ENCODE results near the gene RFWD3.

The RFWD3 gene

DNA sequence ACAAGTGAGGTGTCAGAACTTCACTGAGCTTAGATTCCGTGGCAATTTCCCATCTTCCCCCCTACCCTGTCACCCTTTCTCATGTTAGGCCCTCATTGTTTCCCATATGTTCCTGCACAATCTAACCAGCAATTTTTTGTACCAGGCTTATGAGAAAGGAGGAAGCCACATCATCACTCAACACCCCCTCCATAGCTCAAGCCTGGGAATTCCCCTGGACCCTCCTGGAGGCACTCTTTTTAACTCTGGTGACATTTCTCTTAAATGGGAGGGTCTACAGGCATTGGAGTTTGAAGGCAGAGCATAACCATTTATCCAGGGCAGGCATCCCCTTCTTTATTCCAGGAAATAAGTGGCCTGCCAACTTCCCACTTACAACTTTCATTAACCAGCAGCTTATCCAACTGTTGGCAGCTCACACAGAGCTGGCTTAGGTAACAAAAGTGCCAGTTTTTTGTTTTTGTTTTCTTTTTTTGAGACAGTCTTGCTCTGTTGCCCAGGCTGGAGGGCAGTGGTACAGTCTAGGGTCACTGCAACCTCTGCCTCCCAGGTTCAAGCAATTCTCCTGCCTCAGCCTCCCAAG, 49.4 kb downstream of the RFWD3 start:
- no peak for DNase-seq (ENCODE audit: low read depth in 2 of 2)

DNA sequence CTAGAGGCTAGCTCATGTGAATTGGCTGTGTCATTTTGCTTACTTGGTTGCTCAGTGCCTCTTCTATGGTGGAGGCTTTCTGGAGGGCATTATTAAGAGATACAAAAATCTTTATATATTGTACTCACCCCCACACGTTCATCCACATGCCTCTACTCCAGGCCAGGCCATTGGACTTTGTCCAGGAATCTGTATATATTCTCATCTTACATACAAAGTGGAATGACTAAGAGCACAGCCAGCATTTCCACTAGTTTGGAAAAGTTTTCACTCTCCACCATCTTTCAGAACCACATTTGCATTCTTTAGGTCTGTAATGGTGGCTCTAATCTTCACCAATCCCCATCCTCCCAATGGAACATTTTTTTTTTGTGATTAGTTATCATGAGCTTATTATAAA, 55.0 kb downstream of the RFWD3 start:
- DNase-seq (ENCODE audit: low read depth in 2 of 2), result no peak

DNA sequence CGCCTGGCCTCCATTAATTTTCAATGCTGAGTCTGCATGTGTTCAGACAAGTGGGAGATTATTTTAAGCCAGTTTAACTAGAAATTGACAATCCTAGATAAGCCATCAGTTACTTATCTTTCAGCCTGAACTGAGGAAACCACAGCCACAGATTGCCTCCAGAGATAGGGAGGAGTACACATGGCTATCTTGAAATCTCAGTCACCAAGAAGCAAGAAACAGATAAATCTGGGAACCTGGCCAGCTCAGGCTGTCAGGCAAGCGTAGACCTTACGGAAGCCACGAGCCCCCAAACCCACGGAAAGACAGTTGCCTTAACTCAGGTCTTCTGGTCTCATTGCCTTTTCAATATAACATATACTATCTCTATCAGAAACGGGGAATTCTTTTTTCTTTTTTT, 57.7 kb downstream of the RFWD3 start:
- DNase-seq (ENCODE audit: low read depth in 2 of 2), result no peak

DNA sequence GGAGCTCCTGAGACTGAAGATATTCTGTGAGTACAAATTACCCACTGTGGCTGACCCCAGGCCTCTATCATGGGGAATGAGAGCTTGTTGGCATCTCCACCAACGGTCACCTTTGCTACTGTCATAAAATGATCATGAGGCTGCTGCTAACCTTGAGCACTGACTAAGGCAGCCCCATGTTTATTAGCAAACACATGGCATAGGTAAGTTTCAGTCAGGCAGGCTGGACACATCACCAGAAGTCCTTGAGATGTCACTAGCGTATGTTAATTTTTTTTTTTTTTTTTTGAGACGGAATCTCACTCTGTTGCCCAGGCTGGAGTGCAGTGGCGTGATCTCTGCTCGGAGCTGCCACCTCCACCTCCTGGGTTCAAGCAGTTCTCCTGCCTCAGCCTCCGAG, 58.3 kb downstream of the RFWD3 start:
- DNase-seq (ENCODE audit: low read depth in 2 of 2), result no peak

DNA sequence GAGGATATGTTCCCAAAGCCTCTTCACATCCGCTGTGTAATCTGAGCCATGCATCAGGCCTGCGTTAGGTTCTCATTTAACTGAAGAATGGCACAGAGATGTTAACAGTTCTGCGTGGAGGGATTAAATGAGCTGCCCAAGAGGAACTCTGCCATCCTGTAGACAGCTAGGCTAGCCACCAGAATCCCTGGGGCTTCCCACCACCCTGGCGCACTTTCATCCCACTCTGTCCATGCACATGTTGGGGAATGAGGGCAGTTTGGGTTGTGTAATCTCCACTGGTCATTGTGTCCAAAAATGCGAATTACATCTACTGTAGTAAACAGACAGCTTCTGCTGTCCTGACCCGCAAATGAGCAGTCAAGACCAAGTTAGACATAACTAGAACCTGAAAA, 58.7 kb downstream of the RFWD3 start:
- no peak for DNase-seq (ENCODE audit: low read depth in 2 of 2)

DNA sequence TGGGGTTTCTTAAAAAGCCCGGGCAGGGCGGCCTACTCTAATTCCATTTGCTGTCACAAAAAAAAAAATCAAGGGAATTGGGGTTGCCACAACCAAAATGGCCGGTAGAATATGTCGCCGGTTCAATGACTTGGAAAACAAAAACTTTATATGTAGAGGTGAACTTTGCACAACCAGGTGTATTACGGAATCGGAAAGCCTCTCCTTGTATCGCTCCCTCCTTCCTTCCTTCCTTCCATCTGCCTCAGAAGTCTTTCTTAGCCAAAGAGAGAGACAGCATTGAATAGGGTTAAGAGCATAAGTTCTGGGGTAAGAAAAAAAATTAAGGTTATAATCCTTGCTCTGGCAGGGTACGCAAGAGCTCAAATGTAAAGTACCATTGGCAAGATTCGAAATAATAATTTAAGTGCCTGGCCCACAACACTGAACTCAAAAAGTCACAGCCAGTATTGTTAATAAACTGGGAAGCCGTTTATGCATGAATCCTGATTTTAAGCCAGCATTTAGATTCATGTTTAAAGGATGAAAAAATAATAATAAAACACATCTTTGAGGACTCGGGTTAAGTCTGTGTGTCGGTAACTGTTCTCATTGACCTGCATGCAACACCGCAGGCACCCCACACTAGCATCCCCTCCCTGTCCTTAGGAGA, 59.2 kb downstream of the RFWD3 start:
- DNase-seq (ENCODE audit: low read depth in 2 of 2), result no peak

DNA sequence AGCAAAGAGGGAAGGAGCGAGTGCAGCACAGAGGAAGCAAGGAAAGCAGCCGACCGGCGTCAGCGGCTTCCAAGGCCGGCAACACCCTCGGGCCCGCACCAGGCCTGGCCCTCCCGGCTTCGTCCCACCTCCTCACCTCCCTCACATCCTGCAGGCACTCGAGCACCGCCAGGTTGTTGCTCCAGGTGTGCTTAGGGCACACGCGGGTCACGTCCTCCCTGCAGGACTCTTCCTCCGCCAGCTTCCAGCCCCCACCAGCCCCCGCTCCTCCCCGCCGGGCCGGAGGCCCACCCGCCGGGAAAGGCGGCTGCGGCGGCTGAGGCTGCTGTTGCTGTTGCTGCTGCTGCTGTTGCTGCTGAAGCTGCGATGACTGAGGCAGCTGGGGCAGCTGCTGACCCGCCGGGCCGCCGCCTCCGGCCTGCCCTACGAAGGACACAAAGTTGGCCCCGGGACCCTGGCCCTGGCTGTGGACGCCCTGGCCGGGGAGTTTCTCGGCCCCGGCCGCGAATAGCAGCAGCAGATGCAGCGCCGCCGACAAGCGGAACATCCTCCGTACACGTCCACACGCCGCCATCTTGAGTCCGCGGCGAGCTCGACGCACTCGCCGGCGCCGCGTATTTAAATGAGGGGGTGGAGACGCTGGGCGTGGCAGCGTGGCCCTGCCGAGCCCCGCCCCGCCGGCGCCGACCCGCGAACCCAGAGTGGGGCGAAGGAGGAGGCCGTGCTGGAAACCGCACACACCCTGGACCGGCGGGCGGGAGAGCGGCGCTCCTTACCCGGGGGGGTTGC, 60.0 kb downstream of the RFWD3 start, which contains the start of gene GLG1:
TSS of gene GLG1 (minus strand) at position 594 of the 789 bp plus-strand sequence. CDS start at position 574, 20 bp downstream.
- peak; percentile 79 to 85 for DNase-seq (ENCODE audit: low read depth in 2 of 2)

DNA sequence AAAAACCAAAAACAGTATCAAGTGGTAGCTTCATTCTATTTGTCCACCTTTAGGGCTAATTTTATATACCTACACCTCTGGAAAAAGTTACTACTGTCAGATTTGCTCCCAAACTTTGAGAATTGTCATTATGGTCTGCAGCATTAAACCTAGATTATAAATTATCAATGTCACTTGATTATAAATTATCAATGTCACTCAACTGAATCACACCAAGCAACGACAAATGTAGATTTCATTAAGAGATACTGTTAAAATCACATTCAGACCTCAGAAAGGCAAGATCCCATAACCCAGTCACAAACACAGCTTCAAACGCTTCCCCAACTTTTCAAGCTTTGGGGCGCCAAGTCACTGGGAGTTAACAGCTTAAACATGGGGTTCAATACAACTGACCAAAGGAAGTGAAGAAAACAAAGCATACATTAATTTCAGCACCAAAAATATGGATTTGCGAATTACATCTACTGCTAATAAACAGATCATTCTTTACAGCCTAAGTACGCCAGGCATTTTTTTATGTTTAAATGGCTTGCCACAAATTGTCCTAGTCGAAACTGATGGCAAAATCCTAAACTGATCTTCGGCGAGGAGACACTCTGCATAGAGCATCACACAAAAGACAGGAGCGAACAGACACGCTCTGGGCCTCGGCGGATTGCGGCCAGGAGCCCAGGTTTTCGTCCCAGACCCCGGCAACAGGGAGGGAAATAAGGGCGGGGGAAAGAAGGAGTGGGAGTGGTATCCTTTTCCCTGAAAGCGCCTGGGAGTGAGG, 60.7 kb downstream of the RFWD3 start:
- no peak for DNase-seq (ENCODE audit: low read depth in 2 of 2)

DNA sequence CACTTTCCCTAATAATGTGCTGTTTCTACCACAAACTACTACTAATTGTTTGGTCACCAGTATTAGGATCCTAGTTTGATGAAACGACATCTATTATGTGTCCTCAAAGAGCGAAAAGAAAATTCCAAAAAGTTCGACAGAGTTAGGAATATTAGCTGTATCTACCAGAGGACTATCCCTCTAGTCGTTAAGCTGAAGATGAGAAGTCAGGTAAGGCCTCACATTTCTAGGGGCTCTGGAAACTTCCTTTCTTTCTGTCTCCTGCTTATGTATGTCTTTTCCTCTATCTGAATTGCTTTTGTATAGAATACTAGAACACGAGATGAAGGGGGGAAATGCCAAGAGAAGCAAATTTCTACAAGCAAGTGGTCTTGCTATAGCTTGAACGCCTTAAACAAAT, 61.3 kb downstream of the RFWD3 start:
- DNase-seq (ENCODE audit: low read depth in 2 of 2), result no peak

DNA sequence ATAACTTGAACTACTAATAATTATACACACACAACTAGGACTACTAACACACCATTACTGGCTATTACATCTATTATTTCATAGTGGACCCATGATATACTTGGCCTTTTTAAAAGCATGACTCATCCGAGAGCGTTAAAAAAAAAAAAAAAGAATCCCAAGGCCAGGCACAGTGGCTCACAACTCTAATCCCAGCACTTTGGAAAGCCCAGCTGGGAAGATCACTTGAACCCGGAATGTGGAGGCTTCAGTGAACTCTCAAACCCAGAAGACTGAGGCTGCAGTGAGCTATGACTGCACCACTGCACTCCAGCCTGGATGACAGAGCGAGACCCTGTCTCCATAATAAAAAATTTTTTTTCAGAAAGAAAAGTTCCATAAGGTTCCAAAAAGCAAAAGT, 62.8 kb downstream of the RFWD3 start:
- DNase-seq (ENCODE audit: low read depth in 2 of 2), result no peak

DNA sequence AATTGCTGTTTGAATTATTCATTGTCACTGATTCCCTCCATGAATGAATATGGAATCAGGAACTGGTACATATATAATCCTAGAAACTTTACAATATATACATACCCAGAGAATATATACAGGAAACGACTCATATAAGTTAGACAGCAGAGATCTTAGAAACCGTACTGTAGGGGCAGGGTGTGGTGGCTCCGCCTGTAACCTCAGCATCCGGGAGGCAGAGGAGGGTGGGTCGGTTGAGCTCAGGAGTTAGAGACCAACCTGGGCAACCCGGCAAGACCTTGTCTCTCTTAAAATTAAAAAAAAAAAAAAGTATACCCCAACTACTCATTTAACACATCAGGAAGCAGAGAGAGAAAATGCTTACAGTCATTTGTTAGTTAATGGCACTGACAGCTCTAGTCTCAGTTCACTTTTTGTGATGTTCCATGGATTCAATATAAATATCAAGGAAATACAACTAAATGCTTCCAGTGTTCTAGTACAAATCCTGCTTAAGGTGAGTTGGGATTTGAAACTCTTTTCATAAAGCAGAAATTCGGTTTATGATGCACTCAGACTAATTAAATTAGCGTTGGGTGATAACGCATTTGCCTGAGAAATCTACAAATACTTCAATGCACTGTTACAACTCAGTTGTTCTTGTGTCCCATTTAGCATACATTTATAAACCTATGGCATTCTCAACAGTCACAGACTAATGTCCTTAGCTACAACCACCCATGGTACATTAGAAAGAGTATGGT, 65.4 kb downstream of the RFWD3 start:
- peak in 1 of 2 experiments; percentile 28 for DNase-seq (ENCODE audit: low read depth in 2 of 2)

DNA sequence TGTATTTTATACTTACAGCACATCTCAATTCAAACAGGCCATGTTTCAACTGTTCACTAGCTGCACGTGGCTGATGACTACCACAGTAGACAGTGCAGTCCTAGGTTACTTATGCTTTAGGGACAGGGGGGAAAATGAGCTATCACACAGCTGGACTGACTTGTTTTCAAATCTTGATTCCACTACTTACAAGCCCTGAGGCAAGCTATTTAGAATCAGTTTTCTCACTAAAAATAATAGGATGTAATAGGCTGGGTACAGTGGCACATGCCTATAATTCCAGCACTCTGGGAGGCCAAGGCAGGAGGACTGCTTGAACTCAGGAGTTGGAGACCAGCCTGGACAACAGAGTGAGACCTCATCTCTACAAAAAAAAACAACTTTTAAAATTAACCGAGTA, 70.1 kb downstream of the RFWD3 start:
- DNase-seq (ENCODE audit: low read depth in 2 of 2), result no peak

DNA sequence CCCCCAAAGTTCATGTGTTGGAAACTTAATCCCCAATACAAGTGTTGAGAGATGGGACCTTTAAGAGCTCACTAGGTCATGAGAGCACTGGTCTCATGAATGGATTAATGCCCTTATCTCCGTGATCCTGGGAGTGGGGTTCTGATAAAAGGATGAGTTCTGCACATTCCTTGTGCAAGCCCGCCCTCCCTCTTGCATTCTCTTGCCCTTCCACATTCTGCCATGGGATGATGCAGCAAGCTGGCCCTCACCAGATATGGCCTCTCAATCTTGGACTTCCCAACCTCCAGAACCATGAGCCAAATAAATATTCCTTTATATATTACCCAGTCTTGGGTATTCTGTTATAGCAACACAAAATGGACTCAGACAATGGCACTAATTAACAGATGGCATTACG, 73.8 kb downstream of the RFWD3 start:
- no peak for DNase-seq (ENCODE audit: low read depth in 2 of 2)

DNA sequence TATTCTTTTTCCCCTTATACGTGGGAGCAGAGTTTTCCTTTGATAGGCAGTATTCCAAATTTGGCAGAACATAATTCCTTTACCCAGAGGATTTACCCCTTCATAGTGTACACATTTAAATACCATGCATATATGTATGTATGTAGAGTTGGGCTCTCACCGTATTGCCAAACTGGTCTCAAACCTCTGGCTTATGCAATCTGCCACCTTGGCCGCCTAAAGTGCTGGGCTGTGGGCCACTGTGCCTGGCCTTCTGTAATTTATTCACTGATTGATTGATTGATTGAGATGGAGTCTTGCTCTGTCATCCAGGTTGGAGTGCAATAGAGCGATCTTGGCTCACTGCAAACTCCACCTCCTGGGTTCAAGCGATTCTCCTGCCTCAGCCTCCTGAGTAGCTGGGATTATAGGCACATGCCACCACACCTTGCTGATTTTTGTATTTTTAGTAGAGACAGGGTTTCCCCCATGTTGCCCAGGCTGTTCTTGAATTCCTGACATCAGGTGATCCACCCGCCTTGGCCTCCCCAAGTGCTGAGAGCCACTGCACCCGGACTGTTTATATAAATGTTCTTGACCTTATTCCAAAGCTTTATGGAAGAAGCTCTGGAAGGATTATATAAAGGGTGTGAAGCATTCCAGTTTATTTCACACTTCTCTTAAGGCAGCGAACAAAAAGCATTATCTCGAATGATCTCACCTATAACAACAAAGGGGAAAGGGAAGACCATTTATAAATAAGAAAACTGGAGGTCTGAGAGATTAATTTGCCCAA, 74.6 kb downstream of the RFWD3 start:
- DNase-seq (ENCODE audit: low read depth in 2 of 2), result no peak

DNA sequence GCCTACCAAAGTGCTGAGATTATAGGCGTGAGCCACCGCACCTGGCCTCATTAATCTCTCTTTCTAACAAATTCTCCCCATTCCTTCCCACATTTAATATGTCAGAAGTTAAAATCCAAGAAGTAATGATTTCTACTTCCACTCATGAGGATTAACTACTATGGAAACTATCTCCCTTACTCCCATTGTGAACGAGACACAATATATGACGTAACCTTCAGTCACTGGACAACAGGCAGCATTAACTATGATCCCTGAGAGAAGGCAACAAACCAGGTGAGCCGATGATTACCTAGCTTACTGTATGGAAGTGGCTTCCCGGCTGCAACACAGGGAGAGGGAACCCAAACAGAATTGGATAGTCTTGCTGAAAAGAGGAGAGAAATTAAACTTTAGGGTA, 79.7 kb downstream of the RFWD3 start:
- DNase-seq (ENCODE audit: low read depth in 2 of 2), result no peak

DNA sequence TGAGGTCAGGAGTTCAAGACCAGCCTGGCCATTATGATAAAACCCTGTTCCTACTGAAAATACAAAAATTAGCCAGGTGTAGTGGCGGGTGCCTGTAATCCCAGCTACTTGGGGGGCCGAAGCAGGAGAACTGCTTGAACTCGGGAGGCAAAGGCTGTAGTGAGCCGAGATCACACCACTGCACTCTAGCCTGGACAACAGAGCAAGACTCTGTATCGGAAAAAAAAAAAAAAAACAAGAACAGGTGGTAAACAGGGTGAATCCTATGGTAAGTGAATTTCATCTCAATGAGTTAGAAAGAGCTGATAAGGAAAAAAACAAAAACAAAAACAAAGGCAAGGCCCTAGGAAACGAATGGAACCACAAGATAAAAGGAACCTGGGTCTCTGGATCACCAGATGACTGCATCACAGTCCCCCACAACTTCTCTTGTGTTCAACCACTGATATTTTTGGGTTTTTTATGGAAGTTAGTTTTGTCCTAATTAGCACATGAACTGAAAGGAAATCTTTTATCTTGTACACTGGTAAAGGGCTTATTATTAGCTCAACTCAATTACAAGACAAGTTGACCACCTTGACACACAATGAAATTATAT, 80.7 kb downstream of the RFWD3 start:
- no peak for DNase-seq (ENCODE audit: low read depth in 2 of 2)

DNA sequence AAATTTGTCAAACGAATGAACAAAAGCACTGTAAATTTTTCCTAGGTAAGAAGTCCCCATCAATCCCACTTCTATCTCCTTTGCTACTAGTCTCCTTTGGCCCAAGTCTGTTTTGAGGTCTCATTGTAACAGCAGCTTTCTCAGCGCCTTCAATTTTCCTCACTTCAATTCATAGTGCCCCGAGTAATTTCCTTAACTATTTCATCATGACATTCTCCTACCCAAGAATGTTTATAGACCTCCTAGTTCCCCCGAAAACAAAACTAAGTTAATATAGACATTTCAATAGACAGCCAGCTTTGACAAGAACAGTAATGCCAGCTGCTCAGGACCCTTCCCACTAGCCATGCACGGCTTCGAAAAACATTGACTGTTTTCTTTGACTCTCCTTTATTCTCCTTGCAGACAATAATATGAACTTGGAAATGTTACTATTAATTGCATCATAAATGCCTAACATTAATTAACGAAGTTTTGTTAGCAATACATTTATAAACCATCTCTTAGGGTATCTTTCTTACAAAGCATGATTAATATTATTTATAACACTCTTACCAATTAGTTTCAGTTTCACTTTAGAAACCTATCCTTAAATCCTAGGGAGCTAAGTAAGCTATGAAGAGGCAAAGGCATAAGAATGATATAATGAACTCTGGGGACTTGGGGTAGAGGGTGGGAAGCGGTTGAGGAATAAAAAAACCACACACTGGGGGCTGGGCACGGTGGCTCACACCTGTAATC, 82.6 kb downstream of the RFWD3 start:
- no peak for DNase-seq (ENCODE audit: low read depth in 2 of 2)

DNA sequence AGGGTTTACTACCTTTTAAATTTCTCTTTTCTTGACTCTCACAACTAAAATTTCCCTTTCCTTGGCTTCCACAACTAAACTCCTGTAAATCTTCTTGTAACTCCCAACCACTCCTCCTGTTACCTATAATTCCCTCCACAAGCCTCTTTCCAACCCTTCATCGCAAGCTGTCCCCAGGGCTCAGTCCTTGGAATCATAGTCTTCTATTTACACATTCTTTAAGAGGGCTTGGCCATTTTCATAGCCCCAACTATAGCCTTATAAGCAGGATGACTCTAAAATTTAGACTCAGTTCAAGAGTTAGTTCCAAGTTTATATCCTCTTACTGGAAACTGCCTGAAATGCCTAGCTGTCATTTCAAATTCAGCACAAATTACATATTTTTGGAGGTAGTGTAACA, 83.7 kb downstream of the RFWD3 start:
- DNase-seq (ENCODE audit: low read depth in 2 of 2), result no peak

DNA sequence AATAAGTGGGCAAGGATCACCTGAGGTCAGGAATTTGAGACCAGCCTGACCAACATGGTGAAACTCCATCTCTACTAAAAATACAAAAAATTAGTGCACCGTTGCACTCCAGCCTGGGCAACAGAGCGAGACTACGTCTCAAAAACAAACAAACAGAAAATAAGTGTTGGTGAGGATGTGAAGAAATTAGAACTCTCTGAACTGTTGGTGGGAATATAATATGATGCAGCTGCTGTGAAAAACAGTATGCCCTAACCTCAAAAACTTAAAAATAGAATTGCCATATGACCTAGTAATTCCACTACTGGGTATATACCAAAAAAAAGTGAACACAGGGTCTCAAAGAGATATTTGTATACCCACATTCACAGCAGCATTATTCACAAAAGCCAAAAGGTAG, 85.8 kb downstream of the RFWD3 start:
- DNase-seq (ENCODE audit: low read depth in 2 of 2), result no peak

DNA sequence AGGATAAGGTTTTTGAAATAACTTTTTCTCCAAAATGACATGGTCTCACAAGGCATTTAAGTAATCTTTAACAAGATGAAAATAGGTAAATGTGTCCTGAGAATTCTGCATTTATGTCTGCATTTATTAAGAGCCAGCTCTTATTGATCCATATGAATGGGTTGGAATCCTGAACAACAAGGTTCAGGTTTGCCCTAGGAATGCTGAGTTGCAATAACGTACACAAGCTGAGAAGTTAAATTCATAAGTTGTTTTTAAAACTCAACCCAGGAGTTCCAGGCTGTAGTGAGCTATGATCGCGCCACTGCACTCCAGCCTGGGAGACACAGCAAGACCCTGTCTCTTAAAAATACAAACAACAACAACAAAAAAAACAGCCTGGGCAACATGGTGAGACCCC, 87.8 kb downstream of the RFWD3 start:
- no peak for DNase-seq (ENCODE audit: low read depth in 2 of 2)
